ENCODE data around the gene CCDC86.

The CCDC86 gene

GRCh38 chr11:60852117-60852981 lies 10.4 kb downstream of the CCDC86 start:
- in situ Hi-C loops (cut with HindIII; ENCODE audit: low sequenced_read_pairs): no loop called here

GRCh38 chr11:60852982-60853950 lies 11.4 kb downstream of the CCDC86 start:
- in situ Hi-C loops (cut with HindIII; ENCODE audit: low sequenced_read_pairs): no loop called here

GRCh38 chr11:60854140-60854846 lies 12.4 kb downstream of the CCDC86 start:
- in situ Hi-C loops (cut with HindIII; ENCODE audit: low sequenced_read_pairs): no loop called here

- in situ Hi-C loops (cut with HindIII; ENCODE audit: low sequenced_read_pairs): no loop called here
These were observed 13.2 kb downstream of the CCDC86 start for GRCh38 chr11:60854847-60855725.

GRCh38 chr11:60855726-60856633 lies 14.1 kb downstream of the CCDC86 start, which contains the start of gene PTGDR2:
Gene PTGDR2 (minus strand): TSS chr11:60855950. CDS start chr11:60853722, 2,228 bp downstream.
- in situ Hi-C loops (cut with HindIII; ENCODE audit: low sequenced_read_pairs): no loop called here

- in situ Hi-C loops (cut with HindIII; ENCODE audit: low sequenced_read_pairs): no loop called here
These were observed 15.7 kb downstream of the CCDC86 start for GRCh38 chr11:60857378-60858232.

GRCh38 chr11:60858236-60858635 lies 16.3 kb downstream of the CCDC86 start:
- in situ Hi-C loops (cut with HindIII; ENCODE audit: low sequenced_read_pairs): no loop called here

GRCh38 chr11:60858731-60859464 lies 17.0 kb downstream of the CCDC86 start:
- in situ Hi-C loops (cut with HindIII; ENCODE audit: low sequenced_read_pairs): no loop called here

GRCh38 chr11:60859616-60860250 lies 17.8 kb downstream of the CCDC86 start:
- in situ Hi-C loops (cut with HindIII; ENCODE audit: low sequenced_read_pairs): no loop called here

GRCh38 chr11:60860943-60861342 lies 19.0 kb downstream of the CCDC86 start:
- in situ Hi-C loops (cut with HindIII; ENCODE audit: low sequenced_read_pairs): no loop called here

GRCh38 chr11:60862171-60862570 lies 20.3 kb downstream of the CCDC86 start:
- in situ Hi-C loops (cut with HindIII; ENCODE audit: low sequenced_read_pairs): no loop called here

- in situ Hi-C loops (cut with HindIII; ENCODE audit: low sequenced_read_pairs): no loop called here
These were observed 21.9 kb downstream of the CCDC86 start for GRCh38 chr11:60863550-60864521.

- in situ Hi-C loops (cut with HindIII; ENCODE audit: low sequenced_read_pairs): loop anchor here (5.0 kb wide), 1 partner anchor 37 kb away; no protein-coding TSS in a partner anchor
These were observed 23.1 kb downstream of the CCDC86 start for GRCh38 chr11:60864856-60865513.

GRCh38 chr11:60866911-60867870 lies 25.3 kb downstream of the CCDC86 start, which contains the start of gene ZP1:
Gene ZP1 (plus strand): TSS chr11:60867542. CDS start chr11:60867562, 20 bp downstream.
- in situ Hi-C loops (cut with HindIII; ENCODE audit: low sequenced_read_pairs): loop anchor here (5.0 kb wide), 1 partner anchor 35 kb away; no protein-coding TSS in a partner anchor
